ENCODE measurements around the gene GIT1. TPM values are rescaled to one million over a fixed set of nuclear protein-coding genes. Genes with fewer than 3 reads are reported as not detected.

The GIT1 gene
- total RNA-seq, 1 experiment from 2014 or later = 41.3 TPM

DNA sequence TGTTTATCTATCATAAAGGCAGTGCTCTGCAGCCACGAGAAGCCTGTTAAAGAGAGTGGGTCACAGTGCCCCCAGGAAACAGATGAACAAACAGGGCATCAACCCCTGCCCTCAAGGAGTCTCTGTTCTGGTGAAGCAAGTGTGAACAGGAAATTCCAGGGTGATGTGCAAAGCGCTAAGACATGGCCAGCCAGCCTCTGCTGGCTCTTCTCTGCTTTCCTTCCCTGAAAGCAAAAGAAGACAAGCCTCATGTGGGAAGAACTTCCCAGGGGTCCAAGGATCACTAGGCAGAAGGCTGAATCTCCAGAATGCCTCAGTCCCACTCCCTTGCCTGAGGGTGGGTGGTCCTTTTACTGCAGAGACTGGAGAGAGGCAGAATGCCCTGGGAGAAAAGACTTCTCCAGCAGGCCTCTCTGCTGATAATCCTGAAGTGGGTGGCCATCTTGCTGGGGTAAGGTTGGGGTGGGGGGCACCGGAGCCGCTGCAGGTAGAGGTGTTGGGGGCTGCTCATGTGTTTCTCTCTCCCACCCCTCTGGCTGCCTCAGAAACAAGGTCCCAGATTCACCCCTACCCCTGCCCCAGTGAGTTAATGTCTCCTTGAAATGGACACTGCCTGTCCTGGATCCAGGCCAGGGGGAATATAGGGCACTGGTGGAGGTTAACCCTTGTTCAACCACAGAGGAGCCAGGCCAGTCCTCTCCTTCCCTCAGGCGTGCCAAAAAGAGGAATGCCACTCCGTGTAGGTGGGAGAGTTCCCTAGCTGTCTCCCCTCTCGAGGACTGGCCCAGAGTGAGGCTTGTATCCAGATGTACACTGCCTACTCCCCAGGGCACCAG lies 5.9 kb upstream of the GIT1 start:
- no peak for DNase-seq (ENCODE audit: extremely low read depth, low read depth)

DNA sequence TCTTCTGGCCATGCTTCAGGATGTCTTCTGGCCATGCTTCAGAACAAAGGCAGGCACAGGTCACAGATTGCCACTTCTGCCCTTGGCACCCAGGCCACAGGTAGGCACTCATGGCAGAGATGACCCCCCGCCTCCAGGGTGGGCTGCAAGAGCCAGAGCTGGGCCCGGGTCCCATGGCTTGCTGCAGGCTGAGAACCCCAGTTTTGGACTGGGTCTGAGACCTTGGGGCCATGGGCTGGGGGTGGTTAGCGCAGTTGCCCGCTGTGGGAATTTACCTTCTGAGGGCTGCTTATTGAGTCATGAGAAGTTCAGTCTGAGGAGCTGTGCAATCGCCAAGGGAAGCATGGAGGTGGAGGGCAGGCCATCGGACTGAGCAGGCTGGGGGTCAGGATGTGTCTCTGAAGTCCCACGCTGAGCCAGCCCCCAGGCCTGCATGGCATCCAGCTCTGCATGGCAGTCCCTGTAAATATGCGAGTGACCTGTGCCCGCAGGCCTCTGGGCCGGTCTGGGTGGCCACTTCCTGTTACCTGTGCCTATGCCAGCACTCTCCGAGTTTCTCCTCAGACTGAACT lies 5.2 kb upstream of the GIT1 start:
- DNase-seq (ENCODE audit: extremely low read depth, low read depth) = no peak

DNA sequence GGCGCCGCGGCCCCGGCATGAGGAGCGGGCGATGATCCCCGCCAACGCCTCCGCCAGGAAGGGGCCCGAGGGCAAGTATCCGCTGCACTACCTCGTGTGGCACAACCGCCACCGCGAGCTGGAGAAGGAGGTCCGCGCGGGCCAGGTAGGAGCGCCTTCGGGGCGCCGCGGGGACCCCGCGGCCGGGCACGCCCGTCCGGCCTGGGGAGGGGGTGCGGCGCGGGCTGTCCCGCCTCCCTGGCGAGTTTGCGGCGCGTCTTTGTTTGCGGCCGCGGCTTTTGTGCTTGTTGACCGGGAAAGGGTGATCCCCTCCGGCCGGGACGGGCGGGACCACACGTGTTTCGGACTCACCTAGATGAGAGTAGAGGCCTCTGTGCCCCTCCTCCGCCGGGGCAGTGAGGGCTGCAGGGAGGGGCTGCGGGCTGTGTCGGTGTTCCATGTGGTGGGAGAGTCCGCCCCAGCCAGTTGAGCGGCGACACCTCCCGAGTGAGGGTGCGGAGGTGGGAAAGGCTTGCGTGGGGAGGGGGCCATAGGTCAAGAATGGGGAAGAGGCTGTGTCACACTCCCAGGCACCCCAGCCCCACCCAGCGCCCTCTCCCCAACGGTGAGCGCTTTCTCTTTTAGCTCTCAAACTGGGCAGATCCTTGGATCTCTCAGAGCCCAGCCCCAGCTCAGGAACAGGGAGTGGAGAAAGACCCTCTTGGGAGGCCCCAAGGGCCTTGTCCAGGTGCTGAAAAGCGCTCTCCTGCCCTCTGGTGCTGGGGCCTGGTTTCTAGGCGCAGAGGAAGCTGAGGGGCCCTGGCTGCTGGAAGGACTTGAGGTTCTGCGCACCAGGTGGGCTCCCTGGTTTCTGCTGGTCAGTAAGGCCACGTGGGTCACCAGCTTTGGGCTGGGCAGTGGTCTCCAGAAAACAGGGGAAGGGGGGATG lies 4.4 kb upstream of the GIT1 start:
- no peak for DNase-seq (ENCODE audit: extremely low read depth, low read depth)

DNA sequence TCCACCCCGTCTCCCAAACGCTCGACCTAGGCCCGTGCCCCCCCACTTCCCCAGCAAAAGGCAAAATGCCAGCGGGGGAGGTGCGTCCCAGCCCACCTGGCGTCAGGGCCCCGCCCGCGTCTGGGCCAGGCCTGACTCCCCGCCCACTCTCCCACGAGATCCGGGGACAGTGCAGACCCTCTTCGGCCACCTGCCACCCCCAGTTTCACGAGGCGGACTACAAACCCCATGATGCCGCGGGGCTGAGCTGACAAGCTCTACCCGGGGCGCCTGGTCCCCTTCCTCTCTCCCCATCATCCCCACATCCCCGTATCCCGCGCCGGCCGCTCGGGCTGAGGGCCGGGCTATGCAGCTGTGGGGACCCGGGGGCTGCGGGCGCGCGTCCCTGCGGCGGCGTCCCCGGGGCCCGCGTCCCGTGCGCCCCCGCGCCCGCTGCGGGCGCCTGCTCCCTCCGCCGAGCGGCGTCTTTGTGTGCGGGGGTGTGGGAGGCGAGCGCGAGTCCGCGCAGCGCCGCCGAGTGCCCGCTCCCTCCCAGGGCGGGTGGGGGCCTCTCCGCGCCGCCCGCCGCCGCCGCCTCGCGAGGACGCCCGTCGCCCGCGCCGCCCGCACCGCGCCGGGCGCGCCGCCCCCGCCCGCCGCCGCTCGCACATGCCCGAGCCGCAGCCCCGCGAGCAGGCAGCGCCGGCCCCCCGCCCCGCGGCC lies 3.6 kb upstream of the GIT1 start, which contains the start of gene ANKRD13B:
TSS of gene ANKRD13B (plus strand) at position 283 of the 702 bp plus-strand sequence. CDS start 490 bp downstream, outside the sequence.
- no peak for DNase-seq (ENCODE audit: extremely low read depth, low read depth)

DNA sequence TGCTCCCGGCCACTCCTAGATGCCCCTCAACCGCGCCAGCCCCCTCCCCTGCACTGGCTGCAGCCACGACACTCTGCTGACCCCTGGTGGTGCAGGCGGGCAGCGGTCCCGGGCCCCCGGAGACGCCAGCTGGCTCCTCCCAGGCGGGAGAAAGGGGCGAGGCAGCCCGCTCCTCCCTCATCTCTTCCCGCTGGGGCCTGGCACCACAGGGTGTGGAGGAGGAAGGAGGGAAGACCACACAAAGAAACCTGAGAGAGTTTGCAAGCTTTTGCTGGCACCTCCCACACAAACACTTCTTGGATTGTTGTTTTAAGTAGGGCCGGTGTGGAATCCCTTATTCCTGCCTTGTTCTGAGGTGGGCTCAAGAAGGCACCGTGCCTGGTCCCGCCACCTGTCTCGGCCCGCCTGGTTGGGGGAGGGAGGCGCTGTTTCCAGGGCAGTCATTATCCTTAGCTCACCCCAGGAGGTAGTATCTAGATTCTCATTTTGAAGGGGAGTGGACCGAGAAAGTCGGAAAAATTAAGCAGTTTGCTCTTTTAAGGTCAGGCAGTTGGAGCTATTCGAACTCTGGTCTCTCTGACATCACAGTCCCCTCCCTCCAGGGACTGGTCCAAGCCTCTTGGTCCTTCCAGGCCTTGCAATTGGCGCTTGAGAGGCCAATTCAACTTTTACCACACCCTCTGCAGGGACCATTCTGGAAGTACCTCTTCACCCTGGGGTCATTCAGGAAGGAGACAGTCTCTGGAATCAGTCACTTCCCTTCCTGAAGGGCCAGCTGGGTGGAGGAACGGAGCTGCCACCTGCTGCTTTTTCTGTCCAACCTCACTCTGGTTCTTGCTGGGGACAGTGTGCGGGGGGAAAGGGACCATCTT lies 2.5 kb upstream of the GIT1 start:
- peak; percentile 86 for DNase-seq (ENCODE audit: extremely low read depth, low read depth)

DNA sequence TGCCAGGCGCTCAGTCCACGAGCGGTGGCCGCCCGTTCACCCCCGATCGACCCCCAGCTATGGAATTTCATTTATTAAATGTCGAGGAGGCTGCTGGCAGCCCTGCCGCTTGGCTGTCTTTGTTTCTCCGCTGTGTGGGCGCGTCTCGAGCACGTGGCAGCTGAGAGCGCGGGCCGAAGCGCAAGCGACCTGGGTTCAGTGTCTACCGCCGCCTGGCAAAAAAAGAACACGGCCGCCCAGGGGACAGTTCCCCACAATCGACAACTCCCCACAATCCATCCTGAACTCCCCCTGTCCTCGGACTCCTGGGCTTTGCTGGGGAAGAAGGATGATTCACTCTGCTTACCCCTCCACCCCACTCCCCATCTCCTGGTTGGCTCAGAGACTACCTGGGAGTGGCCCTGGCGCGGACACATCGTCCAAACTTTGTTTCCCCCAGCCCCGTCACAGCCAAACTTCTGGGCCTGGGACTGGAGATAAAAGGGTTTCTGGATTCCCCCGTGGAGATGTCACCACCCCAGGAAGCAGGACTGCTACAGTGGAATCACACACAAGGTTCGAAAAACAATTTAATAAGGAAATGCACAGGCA lies 1.8 kb upstream of the GIT1 start:
- no peak for DNase-seq (ENCODE audit: extremely low read depth, low read depth)

DNA sequence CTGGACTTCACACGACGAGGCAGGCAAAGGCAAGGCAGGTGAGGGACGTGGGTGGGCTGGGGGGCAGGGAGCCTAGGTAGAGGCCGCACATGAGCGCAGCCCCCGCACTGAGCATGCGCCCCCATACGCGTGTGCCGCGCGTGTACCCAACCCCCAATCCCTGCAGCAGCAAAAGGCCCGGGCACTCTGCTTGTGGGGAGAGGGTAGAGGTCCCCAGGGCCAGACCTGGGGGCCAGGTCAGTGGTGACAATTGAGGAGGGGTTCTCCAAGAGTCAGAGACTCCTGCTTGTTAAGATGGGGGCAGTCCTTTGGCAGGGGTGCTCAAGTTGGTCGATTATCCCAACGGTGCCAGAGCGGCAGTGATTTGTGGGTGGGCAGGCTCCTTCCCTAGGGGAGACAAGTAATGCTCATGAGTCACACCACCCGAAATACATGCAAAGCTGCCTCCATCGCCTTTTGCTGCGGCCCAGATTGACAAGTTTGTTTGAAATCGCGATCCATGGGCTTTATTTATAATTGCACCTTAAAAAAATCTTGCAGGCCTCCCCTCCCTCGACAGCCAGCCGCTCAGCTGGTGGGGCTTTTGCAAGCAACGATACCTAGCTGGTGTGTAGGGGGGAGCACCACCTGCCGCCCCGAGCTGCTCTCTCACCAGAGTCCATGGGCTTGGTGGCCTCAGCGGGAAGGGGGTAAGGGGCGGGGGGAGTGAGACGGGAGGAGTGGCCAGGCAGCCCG lies 1.1 kb upstream of the GIT1 start:
- no peak for DNase-seq (ENCODE audit: extremely low read depth, low read depth)

DNA sequence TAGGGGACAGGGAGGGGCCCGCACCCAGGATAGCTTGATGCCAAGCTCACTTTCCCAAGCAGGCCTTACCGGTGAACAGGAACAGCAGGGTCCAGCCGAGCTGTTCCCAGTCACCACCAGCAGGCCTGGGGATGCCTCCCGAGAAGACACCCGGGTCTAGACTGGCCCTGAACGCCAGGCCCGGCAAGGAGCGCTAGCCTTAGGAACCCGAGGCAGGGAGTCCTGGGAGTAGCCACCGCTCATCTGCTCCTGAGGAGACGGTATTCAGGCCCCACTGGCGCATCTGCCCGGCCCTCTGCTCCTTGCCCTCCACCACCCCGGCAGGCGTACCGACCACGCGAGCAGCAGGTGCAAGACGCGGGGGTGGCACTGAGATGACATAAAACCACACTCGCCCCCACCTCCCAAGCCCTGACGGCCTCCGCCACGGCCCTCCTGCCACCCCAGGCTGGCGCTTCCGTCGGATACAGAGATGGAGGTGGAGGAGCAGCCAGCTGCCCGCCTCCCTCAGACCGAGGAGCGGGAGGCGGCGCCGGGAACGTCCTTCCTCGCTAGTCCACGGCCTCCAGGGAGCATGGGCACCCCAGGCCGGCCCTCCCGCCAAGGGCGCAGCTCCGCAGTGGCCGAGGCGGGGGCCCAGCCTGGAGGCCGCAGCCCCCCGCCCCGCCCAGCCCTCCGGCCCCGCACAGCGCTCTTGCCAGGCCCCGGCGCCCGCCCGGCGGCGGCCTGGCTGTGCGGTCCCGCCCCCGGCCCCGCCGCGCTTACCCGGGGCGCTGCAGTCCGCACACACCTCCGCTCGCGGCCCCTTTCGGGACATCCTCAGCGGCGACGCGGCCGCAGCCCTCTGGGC lies 661 bp downstream of the GIT1 start:
- DNase-seq (ENCODE audit: extremely low read depth, low read depth) = no peak

DNA sequence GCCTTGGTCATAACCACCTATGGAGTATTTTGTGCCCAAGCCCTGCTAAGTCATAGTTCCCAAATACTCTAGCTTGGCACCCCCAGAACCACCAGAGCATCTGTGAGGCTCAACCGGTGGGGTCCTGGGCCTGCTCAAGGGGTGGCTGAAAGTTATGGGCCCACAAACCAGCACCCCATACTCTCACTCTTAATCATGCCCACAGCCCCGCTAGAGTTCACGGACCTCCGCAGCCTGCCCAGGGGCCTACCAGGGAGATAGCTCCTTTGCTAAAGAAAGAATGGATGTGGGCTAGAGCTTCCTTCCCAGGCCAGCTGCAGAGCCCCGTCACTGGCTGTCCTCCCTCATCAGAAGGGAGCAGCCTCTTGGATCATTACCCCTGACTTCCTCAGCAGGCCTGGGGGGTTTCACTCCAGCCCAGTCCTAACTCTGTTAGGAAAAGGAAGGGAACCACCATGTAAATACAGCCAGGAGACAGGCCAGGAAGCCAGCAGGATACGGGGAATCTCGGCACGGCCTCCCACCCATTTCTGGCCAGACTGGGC lies 1.4 kb downstream of the GIT1 start:
- DNase-seq (ENCODE audit: extremely low read depth, low read depth) = no peak

DNA sequence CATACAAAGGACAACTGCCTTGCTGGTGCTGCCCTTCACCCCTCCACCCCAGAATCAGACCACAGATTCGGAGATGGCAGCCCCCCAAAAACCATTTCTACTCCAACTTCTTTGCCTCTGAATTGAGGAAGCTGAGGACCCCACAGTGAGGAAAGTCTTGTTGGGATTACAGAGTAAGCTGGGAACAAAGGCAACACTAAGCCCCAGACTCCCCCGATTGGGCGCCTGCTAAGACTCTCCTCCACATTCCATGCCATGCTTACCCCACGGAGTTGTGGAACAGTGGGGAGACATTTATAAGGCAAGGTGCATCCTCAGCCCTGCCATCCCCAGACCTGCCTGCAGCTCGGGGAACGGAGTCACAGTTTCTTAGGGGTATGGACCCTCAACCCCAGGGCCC lies 1.9 kb downstream of the GIT1 start:
- no peak for DNase-seq (ENCODE audit: extremely low read depth, low read depth)

DNA sequence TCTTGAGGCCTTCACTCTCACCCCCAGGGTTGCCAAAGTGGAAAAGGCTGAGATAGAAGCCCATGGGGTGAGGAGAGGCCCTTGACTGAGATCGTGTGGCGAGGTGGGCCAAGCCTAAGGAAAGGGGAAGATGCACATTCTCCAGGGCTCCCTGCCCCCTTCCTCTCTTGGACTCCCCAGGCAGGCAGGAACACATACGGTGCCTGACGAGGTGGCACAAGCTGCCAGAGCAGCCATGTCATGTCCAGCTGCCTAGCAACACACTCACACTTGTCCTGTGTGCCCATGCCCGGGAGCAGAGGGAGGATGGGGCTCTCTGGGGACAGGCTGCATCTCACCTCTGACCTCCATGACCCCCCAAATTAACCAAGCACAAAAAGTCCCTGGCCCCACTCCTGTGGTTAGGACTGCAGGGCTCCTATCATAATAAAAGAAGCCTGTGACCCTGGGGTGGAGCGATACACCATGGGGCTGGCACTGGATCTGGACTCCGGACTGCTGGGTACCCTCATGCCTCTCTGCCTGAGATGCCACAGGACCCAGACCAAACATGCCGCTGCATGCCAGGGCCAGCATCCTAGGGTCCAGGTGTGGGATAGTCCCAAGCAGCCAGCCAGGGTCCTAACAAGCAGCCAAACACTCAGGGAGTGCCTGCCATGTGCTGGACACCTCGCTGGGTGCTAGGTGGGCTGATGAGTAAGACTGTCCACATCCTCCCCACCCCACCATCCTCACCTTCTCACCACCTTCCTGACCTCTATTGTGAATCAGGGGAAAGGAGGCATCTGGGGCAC lies 2.6 kb downstream of the GIT1 start:
- no peak for DNase-seq (ENCODE audit: extremely low read depth, low read depth)

DNA sequence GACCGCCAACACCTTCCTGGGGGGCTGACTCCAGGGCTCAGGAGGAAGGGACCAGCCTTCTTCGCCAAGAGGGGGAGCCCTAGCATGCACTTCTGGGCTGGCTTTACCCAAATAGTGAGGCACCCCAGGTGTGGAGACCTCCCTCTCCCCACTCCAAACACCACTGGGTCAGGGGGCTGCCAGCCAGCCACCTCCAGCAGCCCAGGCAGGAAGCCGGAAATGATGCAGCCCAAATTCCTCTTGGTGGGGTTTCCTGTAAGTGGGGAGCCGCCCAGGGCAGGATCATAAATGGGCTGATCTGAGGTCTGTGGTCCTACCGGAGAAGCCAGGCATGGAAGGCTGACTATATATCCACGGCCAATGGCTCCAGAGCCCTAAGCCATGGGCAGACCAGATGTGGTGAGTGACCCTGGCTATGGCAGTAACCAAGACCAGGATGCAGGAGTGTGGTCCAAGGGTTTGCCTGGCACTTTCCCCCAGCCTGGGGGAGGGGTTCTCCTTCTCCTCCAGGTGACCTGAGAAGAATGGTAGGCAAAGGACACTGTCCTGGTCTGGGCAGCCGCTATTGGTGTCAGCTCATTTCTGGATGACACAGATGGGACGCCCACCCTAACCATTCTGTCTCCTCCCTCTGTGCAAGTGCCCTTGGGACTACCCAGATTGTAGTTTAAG lies 4.2 kb downstream of the GIT1 start:
- DNase-seq (ENCODE audit: extremely low read depth, low read depth) = no peak

DNA sequence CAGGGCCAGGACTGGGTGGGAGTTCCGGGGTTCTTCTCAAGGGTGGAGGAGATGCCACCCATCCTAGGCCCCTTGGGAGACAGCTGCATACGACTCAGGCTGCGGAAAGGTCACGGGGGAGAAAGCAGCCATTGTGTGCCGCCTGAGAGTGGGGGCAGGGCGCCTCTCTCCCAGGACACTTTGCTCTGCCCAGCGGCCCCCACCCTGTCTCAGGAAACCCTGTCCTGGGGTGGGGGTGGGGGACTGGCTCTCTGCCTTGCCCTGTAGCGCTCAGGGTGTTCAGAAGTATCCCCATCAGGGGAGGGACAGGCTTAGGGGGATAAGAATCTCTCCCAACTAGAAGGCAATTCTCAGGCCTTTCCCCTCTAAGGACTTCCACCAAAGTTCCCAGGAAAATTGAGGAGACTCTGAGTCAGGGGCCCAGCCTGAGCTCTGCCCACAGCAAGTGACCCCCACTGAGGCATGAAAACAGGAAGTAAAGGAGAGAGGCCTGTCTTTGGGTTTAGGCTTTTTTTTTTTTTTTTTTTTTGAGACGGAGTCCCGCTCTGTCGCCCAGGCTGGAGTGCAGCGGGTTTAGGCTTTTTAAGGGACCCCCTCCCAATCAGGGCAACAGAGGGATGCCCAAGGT lies 4.9 kb downstream of the GIT1 start:
- DNase-seq (ENCODE audit: extremely low read depth, low read depth) = peak; percentile 38

DNA sequence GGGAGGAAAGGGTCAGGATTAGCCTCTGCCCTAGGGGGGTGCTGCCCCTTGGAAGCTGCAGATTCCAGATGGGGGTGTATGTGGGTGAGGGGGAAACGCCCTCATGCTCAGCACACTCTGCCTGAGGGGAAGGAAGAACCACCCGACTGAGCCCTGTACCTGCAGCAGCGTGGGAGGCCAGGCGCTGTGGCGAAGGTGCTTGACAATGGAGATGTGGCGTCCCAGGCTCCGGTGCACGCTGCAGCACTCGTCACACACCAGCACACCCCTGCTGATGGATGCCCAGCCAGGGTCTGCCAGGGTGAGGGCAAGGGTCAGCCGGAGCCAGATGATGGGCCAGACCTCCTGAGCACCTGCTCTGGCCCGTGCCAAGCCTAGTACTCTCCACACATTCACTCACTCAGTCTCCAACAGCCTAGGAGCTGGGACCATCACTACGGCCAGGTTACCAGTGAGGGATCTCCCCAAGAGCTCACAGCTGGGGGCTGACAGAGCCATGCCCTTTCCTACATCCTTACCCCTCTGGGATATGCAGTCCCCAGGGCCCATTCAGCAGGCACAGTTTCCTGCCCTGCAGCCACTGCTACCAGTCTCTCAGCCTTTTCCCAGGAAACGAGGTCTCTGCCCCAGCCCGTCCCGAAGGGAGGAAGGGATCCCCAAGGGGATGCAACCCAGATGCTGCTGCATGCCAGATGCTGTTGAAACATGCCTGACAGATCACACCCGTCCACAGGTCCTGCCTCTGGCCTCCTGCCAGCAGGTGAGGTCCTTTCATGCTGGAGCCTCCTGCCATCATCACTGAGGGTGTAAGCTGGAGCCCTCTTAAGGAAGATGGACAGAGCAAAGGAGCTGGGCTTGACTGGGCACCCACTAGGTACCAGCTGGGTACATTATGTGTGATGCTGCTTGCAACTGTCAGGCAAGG lies 5.9 kb downstream of the GIT1 start:
- no peak for DNase-seq (ENCODE audit: extremely low read depth, low read depth)

All from NCI-H460 (cell line).